Brain microvascular endothelial cell (primary cell): ENCODE results near the gene ROR1.
A peak's percentile ranks its signal among the peaks of the same experiment; 100 is the strongest.

ENCODE experiments used
- DNase-seq: peaks from one replicate; pipeline ENCODE4 v3.0.0-alpha.2; 2020
- H3K27ac ChIP-seq: fragments of 250-450 bp; sonication (Bioruptor Pico); 2 replicates; pipeline ENCODE4 v1.5.1; 2020; ENCODE audit warnings: mild to moderate bottlenecking, moderate library complexity
- H3K27me3 ChIP-seq: fragments of 250-450 bp; sonication (Bioruptor Pico); replicated peaks from 2 replicates; pipeline ENCODE4 v1.5.1; 2020; ENCODE audit warnings: mild to moderate bottlenecking
- H3K36me3 ChIP-seq: fragments of 250-450 bp; sonication (Bioruptor Pico); replicated peaks from 2 replicates; pipeline ENCODE4 v1.5.1; 2020; ENCODE audit warnings: mild to moderate bottlenecking
- H3K4me3 ChIP-seq: 2 replicates; pipeline ENCODE4 v1.5.1; 2011; ENCODE audit warnings: low read depth, mild to moderate bottlenecking, control low read depth, low read length, moderate library complexity
- CTCF ChIP-seq: IDR thresholded peaks from 2 replicates; pipeline ENCODE4 v1.5.1; 2011; ENCODE audit warnings: low read depth, mild to moderate bottlenecking, moderate library complexity, low read length, control low read depth, inconsistent platforms; ENCODE audit errors: missing control alignments
- in situ Hi-C: cut with HindIII; loops from 2 replicates; pipeline ENCODE4 v1.10.0; 2017; ENCODE audit warnings: low sequenced_read_pairs, low pct_ligation_motif_present

The ROR1 gene

GRCh38 chr1:64107632-64108031, 333.8 kb downstream of the ROR1 start:
- in situ Hi-C loops: no loop called here
- Histone ChIP-seq H3K27ac (no peak overlapping the region), H3K4me3 (no peak overlapping the region), H3K27me3 (no peaks in the 10 kb centered on the region), H3K36me3 (no peaks in the 10 kb centered on the region)
- TF ChIP-seq CTCF: no peak
- no peak for DNase-seq

- in situ Hi-C loops: no loop called here
- DNase-seq: no peak
- no peaks in the 10 kb centered on the region for H3K36me3 ChIP-seq
- TF ChIP-seq CTCF: no peak
- H3K4me3 ChIP-seq: no peak overlapping the region
- no peaks in the 10 kb centered on the region for H3K27me3 ChIP-seq
- H3K27ac ChIP-seq: no peak overlapping the region
Measured at GRCh38 chr1:64110924-64111777, 337.3 kb downstream of the ROR1 start.

GRCh38 chr1:64111787-64112186, 338.0 kb downstream of the ROR1 start:
- Histone ChIP-seq H3K4me3 (no peak overlapping the region), H3K27ac (no peak overlapping the region), H3K36me3 (no peaks in the 10 kb centered on the region), H3K27me3 (no peaks in the 10 kb centered on the region)
- DNase-seq: no peak
- TF ChIP-seq CTCF: no peak
- in situ Hi-C loops: no loop called here

- peak; percentile 76 for DNase-seq
- Histone ChIP-seq H3K27me3 (no peaks in the 10 kb centered on the region), H3K27ac (no peak overlapping the region), H3K4me3 (no peak overlapping the region), H3K36me3 (no peaks in the 10 kb centered on the region)
- TF ChIP-seq CTCF: no peak
- in situ Hi-C loops: no loop called here
Measured at GRCh38 chr1:64112281-64112680, 338.5 kb downstream of the ROR1 start.

GRCh38 chr1:64114012-64114525, 340.3 kb downstream of the ROR1 start:
- in situ Hi-C loops: no loop called here
- Histone ChIP-seq H3K36me3 (no peaks in the 10 kb centered on the region), H3K27ac (no peak overlapping the region), H3K4me3 (no peak overlapping the region), H3K27me3 (no peaks in the 10 kb centered on the region)
- no peak for DNase-seq
- no peak for TF ChIP-seq CTCF

- in situ Hi-C loops: no loop called here
- H3K27ac ChIP-seq: no peak overlapping the region
- TF ChIP-seq CTCF: no peak
- no peaks in the 10 kb centered on the region for H3K36me3 ChIP-seq
- H3K27me3 ChIP-seq: no peaks in the 10 kb centered on the region
- DNase-seq: no peak
- no peak overlapping the region for H3K4me3 ChIP-seq
Measured at GRCh38 chr1:64116537-64116936, 342.7 kb downstream of the ROR1 start.
